ENCODE data around the gene CYP51A1. TPM values are rescaled to one million over a fixed set of nuclear protein-coding genes. Genes with fewer than 3 reads are reported as not detected.

The CYP51A1 gene
- total and polyA plus RNA-seq, 9 donors: 23.7 to 219 (median 56.4) TPM

DNA sequence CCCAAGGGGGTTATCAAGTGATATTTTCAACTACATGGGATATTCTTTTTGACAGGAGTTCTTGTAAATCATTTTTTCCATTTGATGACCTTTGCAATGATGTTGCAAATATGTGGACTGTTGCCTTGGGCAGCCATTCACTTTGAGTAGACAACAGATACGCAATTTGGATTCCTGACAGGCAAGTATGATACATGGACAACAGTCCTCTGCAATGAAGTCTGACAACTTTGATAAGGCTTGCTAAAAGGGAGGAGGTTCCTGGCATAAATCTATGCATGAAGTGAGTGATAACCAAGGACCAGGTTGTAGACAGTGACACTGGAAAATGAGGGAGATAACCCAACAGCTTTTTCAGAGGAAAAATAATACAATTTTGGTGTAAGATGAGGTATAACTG lies 27.0 kb upstream of the CYP51A1 start:
- no peaks in the 10 kb centered on the region for H3K9me3 ChIP-seq
- DNase-seq: no peak
- no peaks in the 10 kb centered on the region for H3K27me3 ChIP-seq
- H3K4me1 ChIP-seq (ENCODE audit: insufficient read depth): no peaks in the 10 kb centered on the region
- intact Hi-C loops (cut with DNase I): no loop called here
- H3K4me3 ChIP-seq: no peak overlapping the region
- H3K27ac ChIP-seq: no peak overlapping the region
- TF ChIP-seq EP300 (IDR thresholded peaks at IDR 0.05): no peak
- TF ChIP-seq, protein P1, sequence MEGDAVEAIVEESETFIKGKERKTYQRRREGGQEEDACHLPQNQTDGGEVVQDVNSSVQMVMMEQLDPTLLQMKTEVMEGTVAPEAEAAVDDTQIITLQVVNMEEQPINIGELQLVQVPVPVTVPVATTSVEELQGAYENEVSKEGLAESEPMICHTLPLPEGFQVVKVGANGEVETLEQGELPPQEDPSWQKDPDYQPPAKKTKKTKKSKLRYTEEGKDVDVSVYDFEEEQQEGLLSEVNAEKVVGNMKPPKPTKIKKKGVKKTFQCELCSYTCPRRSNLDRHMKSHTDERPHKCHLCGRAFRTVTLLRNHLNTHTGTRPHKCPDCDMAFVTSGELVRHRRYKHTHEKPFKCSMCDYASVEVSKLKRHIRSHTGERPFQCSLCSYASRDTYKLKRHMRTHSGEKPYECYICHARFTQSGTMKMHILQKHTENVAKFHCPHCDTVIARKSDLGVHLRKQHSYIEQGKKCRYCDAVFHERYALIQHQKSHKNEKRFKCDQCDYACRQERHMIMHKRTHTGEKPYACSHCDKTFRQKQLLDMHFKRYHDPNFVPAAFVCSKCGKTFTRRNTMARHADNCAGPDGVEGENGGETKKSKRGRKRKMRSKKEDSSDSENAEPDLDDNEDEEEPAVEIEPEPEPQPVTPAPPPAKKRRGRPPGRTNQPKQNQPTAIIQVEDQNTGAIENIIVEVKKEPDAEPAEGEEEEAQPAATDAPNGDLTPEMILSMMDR (IDR thresholded peaks at IDR 0.05): no peak
- H3K36me3 ChIP-seq: no peaks in the 10 kb centered on the region
- 95 to 98% (median 96%) methylated on average over 1 of the region's 1 CpG for WGBS, 3 donors

DNA sequence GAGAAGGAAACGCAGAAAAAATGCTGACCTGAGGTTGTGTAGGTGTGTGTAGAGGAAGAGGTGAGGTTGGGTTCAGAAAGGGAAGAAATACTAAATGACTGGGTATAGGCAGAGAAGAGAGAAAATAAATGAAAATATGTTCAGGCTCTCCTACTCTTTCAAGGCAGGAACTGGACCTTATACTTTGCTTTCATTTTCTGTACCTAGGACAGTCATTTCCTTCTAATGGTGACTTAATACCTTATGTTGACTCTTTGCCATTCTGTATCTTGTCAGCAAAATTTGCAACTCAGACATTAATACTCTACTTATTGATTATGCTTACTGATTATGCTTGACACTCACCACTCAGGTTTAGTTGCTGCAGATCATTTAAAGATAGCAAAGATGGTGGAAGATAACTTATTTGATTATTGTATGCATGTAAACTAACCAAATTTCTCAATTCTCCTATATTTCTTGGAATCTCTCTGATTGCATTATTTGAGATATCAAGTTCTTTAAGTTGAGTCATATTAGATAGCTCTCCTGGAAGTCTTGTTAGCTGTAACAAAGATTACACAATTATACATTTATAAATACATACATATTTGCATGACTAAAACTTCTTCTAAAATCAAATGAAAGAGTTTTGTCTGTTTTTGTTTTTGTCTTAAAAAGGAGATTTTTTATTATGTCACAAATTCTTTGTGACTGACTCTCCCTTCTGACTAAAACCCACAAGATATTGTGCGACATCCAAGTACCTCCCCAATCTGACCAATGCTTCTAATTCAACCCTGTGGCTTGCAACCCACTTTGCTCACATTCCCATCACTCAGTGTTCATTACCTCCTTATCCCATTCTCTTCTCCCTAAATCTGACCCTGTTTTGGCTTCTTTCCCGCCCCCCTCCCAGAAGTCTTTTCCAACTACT lies 24.6 kb upstream of the CYP51A1 start:
- no peaks in the 10 kb centered on the region for H3K9me3 ChIP-seq
- intact Hi-C loops (cut with DNase I): no loop called here
- WGBS, 3 donors: 85 to 86% (median 85%) methylated on average over 3 of the region's 3 CpGs

DNA sequence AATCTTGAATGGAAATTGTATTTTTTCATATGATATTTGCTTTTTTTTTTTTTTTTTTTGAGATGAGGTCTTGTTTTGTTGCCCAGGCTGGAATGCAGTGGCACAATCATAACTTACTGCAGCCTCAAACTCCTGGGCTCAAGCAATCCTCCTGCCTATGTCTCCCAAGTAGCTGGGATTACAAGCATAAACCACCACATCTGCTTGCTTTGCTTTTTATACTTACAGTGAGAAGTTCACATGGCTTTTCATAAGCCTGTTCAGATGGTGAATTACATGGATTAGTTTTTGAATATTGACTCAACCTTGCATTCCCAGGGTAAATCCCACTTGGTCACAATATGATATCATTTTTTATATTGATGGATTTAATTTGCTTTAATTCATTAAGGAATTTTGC lies 22.7 kb upstream of the CYP51A1 start:
- Histone ChIP-seq H3K4me3 (no peak overlapping the region), H3K27ac (no peak overlapping the region), H3K4me1 (ENCODE audit: insufficient read depth) (no peaks in the 10 kb centered on the region), H3K36me3 (no peaks in the 10 kb centered on the region), H3K27me3 (no peaks in the 10 kb centered on the region), H3K9me3 (no peaks in the 10 kb centered on the region)
- TF ChIP-seq EP300 (IDR thresholded peaks at IDR 0.05) (no peak), POLR2A (IDR thresholded peaks at IDR 0.05) (no peak)
- TF ChIP-seq, protein P1 (IDR thresholded peaks at IDR 0.05): no peak
- intact Hi-C loops (cut with DNase I): no loop called here
- no peak for DNase-seq

More for the DNA sequence above, 24.6 kb upstream of the CYP51A1 start:
- Histone ChIP-seq H3K36me3 (no peaks in the 10 kb centered on the region), H3K4me1 (ENCODE audit: insufficient read depth) (no peaks in the 10 kb centered on the region), H3K27me3 (no peaks in the 10 kb centered on the region), H3K4me3 (no peak overlapping the region), H3K27ac (no peak overlapping the region)
- TF ChIP-seq POLR2A (IDR thresholded peaks at IDR 0.05) (no peak), EP300 (IDR thresholded peaks at IDR 0.05) (no peak)
- TF ChIP-seq, protein P1 (IDR thresholded peaks at IDR 0.05): no peak
- no peak for DNase-seq

- H3K4me3 ChIP-seq: no peak overlapping the region
- intact Hi-C loops (cut with DNase I): no loop called here
- no peaks in the 10 kb centered on the region for H3K36me3 ChIP-seq
- WGBS, 3 donors: 91 to 96% (median 95%) methylated on average over 1 of the region's 1 CpG
- H3K4me1 ChIP-seq (ENCODE audit: insufficient read depth): no peaks in the 10 kb centered on the region
- H3K27ac ChIP-seq: no peak overlapping the region
- H3K27me3 ChIP-seq: no peaks in the 10 kb centered on the region
- no peak for DNase-seq
- TF ChIP-seq POLR2A (IDR thresholded peaks at IDR 0.05) (no peak), EP300 (IDR thresholded peaks at IDR 0.05) (no peak)
- TF ChIP-seq, protein P1 (IDR thresholded peaks at IDR 0.05): no peak
- H3K9me3 ChIP-seq: no peaks in the 10 kb centered on the region
Measured at GRCh38 chr7:92155108-92155739, 20.9 kb upstream of the CYP51A1 start.
